Keratinocyte (primary cell): ENCODE measurements around the gene CNPPD1. TPM values are rescaled to one million over a fixed set of nuclear protein-coding genes. Genes with fewer than 3 reads are reported as not detected.

ENCODE experiments used
- DNase-seq: peaks from one replicate; pipeline ENCODE4 v3.0.0-alpha.2; 2011; ENCODE audit warnings: low read depth, missing footprints, low spot score
- FAIRE-seq: peaks from 2 replicates; lab custom pipeline; 2011; peaks lifted over from hg19 to GRCh38; lab: Jason Lieb, UNC
- H2AFZ ChIP-seq: 2 replicates; pipeline ENCODE4 v1.6.0; 2012; ENCODE audit warnings: low read length, control low read depth, inconsistent platforms; ENCODE audit not compliant: control insufficient read depth
- H3K27ac ChIP-seq: 2 replicates; pipeline ENCODE4 v1.5.1; 2011; ENCODE audit warnings: low read length; ENCODE audit not compliant: control insufficient read depth, insufficient read depth
- H3K27me3 ChIP-seq: 3 replicates; pipeline ENCODE4 v1.6.0; 2011; ENCODE audit warnings: low read length; ENCODE audit not compliant: control insufficient read depth, insufficient read depth; ENCODE audit errors: extremely low read depth
- H3K36me3 ChIP-seq, 2 experiments: 2 replicates in 1 of 2; 3 replicates in 1 of 2; pipeline ENCODE4 v1.5.1; 2011; ENCODE audit warnings: low read length in 2 of 2, mild to moderate bottlenecking in 1 of 2; ENCODE audit not compliant: control insufficient read depth in 2 of 2, insufficient read depth in 2 of 2; ENCODE audit errors: extremely low read depth in 1 of 2
- H3K4me1 ChIP-seq: 3 replicates; pipeline ENCODE4 v1.5.1; 2011; ENCODE audit warnings: low read length; ENCODE audit not compliant: control insufficient read depth, insufficient read depth; ENCODE audit errors: extremely low read depth
- H3K4me2 ChIP-seq: 3 replicates; pipeline ENCODE4 v1.6.0; 2011; ENCODE audit warnings: low read depth, low read length; ENCODE audit not compliant: control insufficient read depth, insufficient read depth; ENCODE audit errors: extremely low read depth
- H3K4me3 ChIP-seq, 3 experiments: fragments of 200-600 bp in 1 of 3; sonication (generic) in 1 of 3; 2 replicates in 2 of 3; 3 replicates in 1 of 3; pipeline ENCODE4 v1.5.1; 2011 to 2016; ENCODE audit warnings: low read length in 3 of 3, mild to moderate bottlenecking in 3 of 3, control low read depth in 2 of 3, inconsistent platforms in 1 of 3, low read depth in 1 of 3, mixed read lengths in 1 of 3, mixed run types in 1 of 3, moderate library complexity in 1 of 3; ENCODE audit not compliant: control insufficient read depth in 2 of 3, insufficient read depth in 2 of 3; ENCODE audit errors: extremely low read depth in 1 of 3
- H3K79me2 ChIP-seq: 2 replicates; pipeline ENCODE4 v1.6.0; 2012; ENCODE audit warnings: low read length; ENCODE audit not compliant: control insufficient read depth, insufficient read depth
- H3K9ac ChIP-seq: 3 replicates; pipeline ENCODE4 v1.6.0; 2011; ENCODE audit warnings: low read length; ENCODE audit not compliant: control insufficient read depth, insufficient read depth; ENCODE audit errors: extremely low read depth
- H3K9me1 ChIP-seq: 3 replicates; pipeline ENCODE4 v1.6.0; 2011; ENCODE audit warnings: low read length; ENCODE audit not compliant: control insufficient read depth, insufficient read depth; ENCODE audit errors: extremely low read depth
- H3K9me3 ChIP-seq: 2 replicates; pipeline ENCODE4 v1.5.1; 2012; ENCODE audit warnings: low read depth, low read length; ENCODE audit not compliant: control insufficient read depth
- H4K20me1 ChIP-seq: 3 replicates; pipeline ENCODE4 v1.6.0; 2011; ENCODE audit warnings: low read length; ENCODE audit not compliant: control insufficient read depth, insufficient read depth; ENCODE audit errors: extremely low read depth
- CTCF ChIP-seq, 3 experiments: IDR thresholded peaks in 1 of 3; conservative IDR thresholded peaks in 1 of 3; optimal IDR thresholded peaks in 1 of 3; 2 replicates in 2 of 3; 3 replicates in 1 of 3; pipeline versions ENCODE3 to v1.5.1; 2011; ENCODE audit warnings: low read length in 3 of 3, mild to moderate bottlenecking in 3 of 3, moderate library complexity in 2 of 3, control low read depth in 1 of 3, inconsistent platforms in 1 of 3; ENCODE audit not compliant: insufficient read depth in 2 of 3; ENCODE audit errors: extremely low read depth in 1 of 3
- EZH2 ChIP-seq: IDR thresholded peaks from one replicate; pipeline ENCODE4 v1.6.1; 2012; ENCODE audit warnings: inconsistent platforms, mild to moderate bottlenecking, low read length, moderate library complexity
- dilution Hi-C: fragments of 300-500 bp; cut with MboI; formaldehyde crosslinking; loops from one replicate; pipeline ENCODE4 v1.7.0; 2020; ENCODE audit warnings: low sequenced_read_pairs; ENCODE audit not compliant: extremely low pct_ligation_motif_present
- polyA plus RNA-seq, 5 experiments: library from polyadenylated mRNA; depleted of rRNA in 3 of 5; stranded (reverse) in 3 of 5; stranded (forward) in 1 of 5; unstranded in 1 of 5; fragments of >200 nt; gene quantifications; 1 replicate in 1 of 5; 2 replicates in 3 of 5; 3 replicates in 1 of 5; pipeline versions ENCODE4 v1.2.1 to v1.2.3, GENCODE V29; 2011 to 2012; ENCODE audit warnings: missing spikeins in 2 of 5, low read depth in 1 of 5, low replicate concordance in 1 of 5

The CNPPD1 gene
- polyA plus RNA-seq, 1 donor (not counting 4 experiments of a cell fraction or from before 2014, with no cell fraction given) = 26.1 TPM

DNA sequence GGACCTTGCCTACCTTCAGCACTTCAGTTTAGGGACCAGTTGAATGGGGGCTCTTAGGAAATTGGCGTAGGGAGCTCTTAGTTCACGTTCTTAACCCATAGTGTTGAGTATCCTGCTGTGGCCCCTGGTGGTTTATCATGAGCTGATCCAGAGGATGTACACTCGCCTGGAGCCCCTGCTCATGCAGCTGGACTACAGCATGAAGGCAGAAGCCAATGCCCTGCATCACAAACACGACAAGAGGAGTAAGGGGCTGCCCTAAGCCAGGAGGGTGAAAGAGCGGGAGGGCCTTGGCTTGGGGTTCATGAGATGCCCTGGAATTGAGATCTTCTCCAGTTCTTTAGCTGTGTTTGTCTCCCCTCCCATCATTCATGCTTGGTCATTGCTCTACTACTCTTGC is 4.2 kb upstream of the CNPPD1 start:
- Histone ChIP-seq H3K9me3 (no peaks in the 10 kb centered on the region), H3K9me1 (peaks cover 2% of the 10 kb centered on the region), H3K36me3 (peaks cover 21 to 29% of the 10 kb centered on the region in 2 experiments), H2AFZ (no peak overlapping the region), H3K4me2 (no peak overlapping the region), H4K20me1 (no peaks in the 10 kb centered on the region), H3K79me2 (peaks cover 16% of the 10 kb centered on the region), H3K27ac (no peak overlapping the region), H3K4me1 (peaks cover 14% of the 10 kb centered on the region), H3K4me3 (no peak overlapping the region), H3K9ac (no peak overlapping the region), H3K27me3 (no peaks in the 10 kb centered on the region)
- no peak for FAIRE-seq
- dilution Hi-C loops = no loop called here
- TF ChIP-seq EZH2 (no peak), CTCF (optimal IDR thresholded peaks at IDR 0.05 in 1 of 3, IDR thresholded peaks at IDR 0.05 in 1 of 3, conservative IDR thresholded peaks at IDR 0.05 in 1 of 3; ENCODE audit: extremely low read depth in 1 of 3, insufficient read depth in 2 of 3, low read length in 3 of 3) (no peak)
- no peak for DNase-seq

GRCh38 chr2:219179601-219180465 is 3.1 kb upstream of the CNPPD1 start:
- H3K9ac ChIP-seq = no peak overlapping the region
- H3K4me1 ChIP-seq = peaks cover 20% of the 10 kb centered on the region
- H3K9me1 ChIP-seq = peaks cover 2% of the 10 kb centered on the region
- H3K4me2 ChIP-seq = peak overlapping the region; percentile 86
- no peak overlapping the region for H2AFZ ChIP-seq
- H3K4me3 ChIP-seq = no peak overlapping the region
- FAIRE-seq = no peak
- no peaks in the 10 kb centered on the region for H3K9me3 ChIP-seq
- H3K27ac ChIP-seq = no peak overlapping the region
- DNase-seq = no peak
- no peak for TF ChIP-seq EZH2
- TF ChIP-seq CTCF (optimal IDR thresholded peaks at IDR 0.05 in 1 of 3, IDR thresholded peaks at IDR 0.05 in 1 of 3, conservative IDR thresholded peaks at IDR 0.05 in 1 of 3; ENCODE audit: extremely low read depth in 1 of 3, insufficient read depth in 2 of 3, low read length in 3 of 3) = no peak
- peaks cover 21 to 31% of the 10 kb centered on the region in 2 experiments for H3K36me3 ChIP-seq
- dilution Hi-C loops = no loop called here
- H3K79me2 ChIP-seq = peaks cover 19% of the 10 kb centered on the region
- H3K27me3 ChIP-seq = no peaks in the 10 kb centered on the region
- no peaks in the 10 kb centered on the region for H4K20me1 ChIP-seq
